Esophagus squamous epithelium (tissue), 5 donors: ENCODE data around the gene ZBTB2. TPM values are rescaled to one million over a fixed set of nuclear protein-coding genes. Genes with fewer than 3 reads are reported as not detected.
"Not testable (repeated sequence)": the region's sequence is repeated elsewhere in the genome, so short reads cannot be mapped to it uniquely, and the experiment has no call there.

Experiments used
- DNase-seq: peaks from one replicate; lab custom pipeline; 2025; lab: John Stamatoyannopoulos, UW
- H3K27ac ChIP-seq, 4 donors: fragments of 200-600 bp; sonication (generic); one replicate each; pipeline ENCODE4 v1.5.1; 2016 to 2019; ENCODE audit warnings: mild to moderate bottlenecking in 1 of 4
- H3K27me3 ChIP-seq, 4 donors: fragments of 200-600 bp; sonication (generic); 1 replicate in 3 of 4; 2 replicates in 1 of 4; pipeline versions ENCODE4 v1.5.1 to v1.6.0; 2017 to 2021; ENCODE audit warnings: antibody characterized with exemption in 1 of 4
- H3K36me3 ChIP-seq, 3 donors: fragments of 200-600 bp; sonication (generic); one replicate each; pipeline ENCODE4 v1.5.1; 2016 to 2019
- H3K4me1 ChIP-seq, 3 donors: fragments of 200-600 bp; sonication (generic); one replicate each; pipeline ENCODE4 v1.5.1; 2017 to 2019
- H3K4me3 ChIP-seq, 4 donors: fragments of 200-600 bp; sonication (generic); 1 replicate in 3 of 4; 2 replicates in 1 of 4; pipeline ENCODE4 v1.5.1; 2016 to 2019; ENCODE audit warnings: mild to moderate bottlenecking in 2 of 4, moderate library complexity in 1 of 4
- H3K9me3 ChIP-seq, 3 donors: fragments of 200-600 bp; sonication (generic); one replicate each; pipeline ENCODE4 v1.5.1; 2016 to 2019
- POLR2A ChIP-seq, 4 donors: fragments of 450-650 bp; IDR thresholded peaks; one replicate each; pipeline ENCODE4 v1.6.1; 2017; ENCODE audit warnings: antibody characterized with exemption in 4 of 4, mild to moderate bottlenecking in 4 of 4, moderate library complexity in 3 of 4
- WGBS, 2 donors: methylation state at CpG; one replicate each; pipeline ENCODE4 v1.1.5; 2018; 5-methylcytosine and 5-hydroxymethylcytosine counted together
- intact Hi-C: fragments of 100-400 bp; cut with DNase I; formaldehyde crosslinking; loops from one replicate; pipeline ENCODE4 v1.15.0; 2022
- total RNA-seq, 4 donors: library from RNA; depleted of rRNA; stranded (reverse); fragments of >200 nt; gene quantifications; one replicate each; pipeline ENCODE4 v1.1.0, GENCODE V29; 2016
- TF ChIP-seq, protein P1 (sequence below), 6 experiments: fragments of 450-650 bp in 4 of 6; fragments of 200-600 bp in 2 of 6; sonication (generic) in 2 of 6; IDR thresholded peaks; one replicate each; pipeline ENCODE4 v1.5.1; 2016 to 2019; ENCODE audit warnings: antibody characterized with exemption in 6 of 6, mild to moderate bottlenecking in 4 of 6, moderate library complexity in 4 of 6
- donor health status: DM: yes; HTN: yes; CAD: no.

Gene ZBTB2
- total RNA-seq, 4 donors from 2014 or later: 4.2 to 11.3 (median 7.4) TPM

DNA sequence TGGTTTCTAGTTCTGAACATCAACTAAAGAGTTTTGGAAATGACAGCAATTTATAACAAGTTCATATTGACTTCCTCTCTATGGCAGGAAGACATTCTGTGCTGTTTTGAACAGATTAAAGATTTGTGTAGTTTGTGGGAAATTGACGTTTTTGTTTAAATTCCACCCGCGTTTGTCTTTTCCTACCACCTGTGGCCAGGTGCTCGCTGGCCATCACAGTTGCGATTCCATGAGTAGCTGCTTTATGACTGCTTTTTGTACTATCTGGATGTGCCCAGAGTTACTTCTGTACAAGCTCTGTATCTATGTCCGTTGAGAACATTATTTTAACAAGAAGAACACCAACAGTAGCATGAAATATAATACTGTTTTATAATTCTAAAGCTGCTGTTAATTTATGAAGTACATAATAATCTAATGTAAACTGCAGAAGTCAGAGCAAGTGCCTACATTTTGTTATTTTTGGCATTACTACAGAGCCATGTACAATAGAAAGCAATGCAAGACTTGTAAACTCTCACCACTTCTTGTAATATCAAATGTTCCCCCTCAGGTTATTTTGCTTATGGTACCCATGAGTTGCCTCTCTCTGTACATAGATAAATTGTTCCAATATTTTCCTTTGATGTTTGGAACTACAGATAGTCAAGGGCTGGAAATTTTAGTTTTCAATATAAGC lies 33.5 kb downstream of the ZBTB2 start:
- Histone ChIP-seq H3K27ac (no peak overlapping the region), H3K27me3 (no peaks in the 10 kb centered on the region), H3K4me3 (no peak overlapping the region), H3K4me1 (peaks cover 0 to 6% (median 0%) of the 10 kb centered on the region in 3 donors), H3K36me3 (peaks cover 0 to 25% (median 0%) of the 10 kb centered on the region in 3 donors), H3K9me3 (no peaks in the 10 kb centered on the region)
- WGBS, 2 donors: 37 to 61% methylated on average over 6 of the region's 6 CpGs
- DNase-seq: no peak
- TF ChIP-seq, protein P1, sequence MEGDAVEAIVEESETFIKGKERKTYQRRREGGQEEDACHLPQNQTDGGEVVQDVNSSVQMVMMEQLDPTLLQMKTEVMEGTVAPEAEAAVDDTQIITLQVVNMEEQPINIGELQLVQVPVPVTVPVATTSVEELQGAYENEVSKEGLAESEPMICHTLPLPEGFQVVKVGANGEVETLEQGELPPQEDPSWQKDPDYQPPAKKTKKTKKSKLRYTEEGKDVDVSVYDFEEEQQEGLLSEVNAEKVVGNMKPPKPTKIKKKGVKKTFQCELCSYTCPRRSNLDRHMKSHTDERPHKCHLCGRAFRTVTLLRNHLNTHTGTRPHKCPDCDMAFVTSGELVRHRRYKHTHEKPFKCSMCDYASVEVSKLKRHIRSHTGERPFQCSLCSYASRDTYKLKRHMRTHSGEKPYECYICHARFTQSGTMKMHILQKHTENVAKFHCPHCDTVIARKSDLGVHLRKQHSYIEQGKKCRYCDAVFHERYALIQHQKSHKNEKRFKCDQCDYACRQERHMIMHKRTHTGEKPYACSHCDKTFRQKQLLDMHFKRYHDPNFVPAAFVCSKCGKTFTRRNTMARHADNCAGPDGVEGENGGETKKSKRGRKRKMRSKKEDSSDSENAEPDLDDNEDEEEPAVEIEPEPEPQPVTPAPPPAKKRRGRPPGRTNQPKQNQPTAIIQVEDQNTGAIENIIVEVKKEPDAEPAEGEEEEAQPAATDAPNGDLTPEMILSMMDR (IDR thresholded peaks at IDR 0.05): no peak
- TF ChIP-seq POLR2A (IDR thresholded peaks at IDR 0.05): no peak
- intact Hi-C loops: no loop called here

- H3K36me3 ChIP-seq: peaks cover 0 to 16% (median 0%) of the 10 kb centered on the region in 3 donors
- intact Hi-C loops, H3K9me3 ChIP-seq, H3K27me3 ChIP-seq, H3K4me1 ChIP-seq, H3K4me3 ChIP-seq, DNase-seq: not testable (repeated sequence)
- H3K27ac ChIP-seq: peak overlapping the region in 1 of 4 donors; percentile 17
- 87 to 93% methylated on average over 6 of the region's 6 CpGs for WGBS, 2 donors
Observed at GRCh38 chr6:151356983-151357382, 34.4 kb downstream of the ZBTB2 start.

GRCh38 chr6:151353795-151354194 lies 37.6 kb downstream of the ZBTB2 start:
- intact Hi-C loops: no loop called here
- H3K4me1 ChIP-seq: peaks cover 0 to 6% (median 0%) of the 10 kb centered on the region in 3 donors
- H3K9me3 ChIP-seq: no peaks in the 10 kb centered on the region
- H3K4me3 ChIP-seq: no peak overlapping the region
- peaks cover 0 to 5% (median 0%) of the 10 kb centered on the region in 3 donors for H3K36me3 ChIP-seq
- H3K27ac ChIP-seq: no peak overlapping the region
- no peak for TF ChIP-seq POLR2A (IDR thresholded peaks at IDR 0.05)
- TF ChIP-seq, protein P1 (IDR thresholded peaks at IDR 0.05): no peak
- H3K27me3 ChIP-seq: no peaks in the 10 kb centered on the region
- 92 to 93% methylated on average over 10 of the region's 10 CpGs for WGBS, 2 donors
- DNase-seq: no peak

GRCh38 chr6:151352410-151353396 lies 38.7 kb downstream of the ZBTB2 start:
- intact Hi-C loops: no loop called here
- no peaks in the 10 kb centered on the region for H3K9me3 ChIP-seq
- peaks cover 0 to 6% (median 0%) of the 10 kb centered on the region in 3 donors for H3K36me3 ChIP-seq
- H3K4me3 ChIP-seq: no peak overlapping the region
- no peak for TF ChIP-seq POLR2A (IDR thresholded peaks at IDR 0.05)
- TF ChIP-seq, protein P1 (IDR thresholded peaks at IDR 0.05): no peak
- WGBS, 2 donors: 77 to 85% methylated on average over 19 of the region's 19 CpGs
- DNase-seq: no peak
- H3K27me3 ChIP-seq: no peaks in the 10 kb centered on the region
- H3K4me1 ChIP-seq: peaks cover 0 to 6% (median 0%) of the 10 kb centered on the region in 3 donors
- H3K27ac ChIP-seq: no peak overlapping the region

DNA sequence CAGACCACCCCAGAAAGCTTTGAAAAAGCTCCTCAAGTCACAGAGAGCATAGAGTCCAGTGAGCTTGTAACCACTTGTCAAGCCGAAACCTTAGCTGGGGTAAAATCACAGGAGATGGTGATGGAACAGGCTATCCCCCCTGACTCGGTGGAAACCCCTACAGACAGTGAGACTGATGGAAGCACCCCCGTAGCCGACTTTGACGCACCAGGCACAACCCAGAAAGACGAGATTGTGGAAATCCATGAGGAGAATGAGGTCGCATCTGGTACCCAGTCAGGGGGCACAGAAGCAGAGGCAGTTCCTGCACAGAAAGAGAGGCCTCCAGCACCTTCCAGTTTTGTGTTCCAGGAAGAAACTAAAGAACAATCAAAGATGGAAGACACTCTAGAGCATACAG lies 39.6 kb downstream of the ZBTB2 start:
- peaks cover 0 to 6% (median 0%) of the 10 kb centered on the region in 3 donors for H3K36me3 ChIP-seq
- intact Hi-C loops: no loop called here
- H3K27ac ChIP-seq: no peak overlapping the region
- H3K4me3 ChIP-seq: no peak overlapping the region
- no peaks in the 10 kb centered on the region for H3K27me3 ChIP-seq
- no peaks in the 10 kb centered on the region for H3K9me3 ChIP-seq
- TF ChIP-seq, protein P1 (IDR thresholded peaks at IDR 0.05): no peak
- no peak for TF ChIP-seq POLR2A (IDR thresholded peaks at IDR 0.05)
- H3K4me1 ChIP-seq: peaks cover 0 to 6% (median 0%) of the 10 kb centered on the region in 3 donors
- 87 to 94% methylated on average over 7 of the region's 7 CpGs for WGBS, 2 donors
- DNase-seq: no peak
